Gastroesophageal sphincter (tissue), 3 donors: Measurements from ENCODE around the gene ACSL6.

Source experiments
- CTCF ChIP-seq, 4 experiments: fragments of 200-600 bp in 2 of 4; fragments of 450-650 bp in 2 of 4; sonication (generic) in 1 of 4; IDR thresholded peaks; one replicate each; pipeline ENCODE4 v1.5.1; 2017 to 2019; ENCODE audit warnings: antibody characterized with exemption in 4 of 4, mild to moderate bottlenecking in 2 of 4, moderate library complexity in 2 of 4
- EP300 ChIP-seq: sonication (generic); formaldehyde crosslinking; IDR thresholded peaks from one replicate; pipeline ENCODE4 v1.6.1; 2017; ENCODE audit warnings: antibody characterized with exemption, mild to moderate bottlenecking
- POLR2A ChIP-seq, 2 donors: fragments of 450-650 bp; IDR thresholded peaks; one replicate each; pipeline ENCODE4 v1.6.1; 2017; ENCODE audit warnings: antibody characterized with exemption in 2 of 2, mild to moderate bottlenecking in 2 of 2, moderate library complexity in 1 of 2

GRCh38 chr5:131992370-131992769 is 19.1 kb downstream of the ACSL6 start:
- TF ChIP-seq POLR2A (IDR thresholded peaks at IDR 0.05) (no peak), CTCF (IDR thresholded peaks at IDR 0.05) (no peak), EP300 (no peak)
